GM10266 (cell line): ENCODE data around the gene AQP4.

Experiments
- DNase-seq: peaks from one replicate; pipeline ENCODE4 v3.0.0; 2012; ENCODE audit errors: extremely low spot score
- TF ChIP-seq, protein P1 (sequence below): IDR thresholded peaks from 2 replicates; pipeline ENCODE4 v1.5.1; 2012; ENCODE audit warnings: mild to moderate bottlenecking, low read depth; ENCODE audit not compliant: control insufficient read depth, insufficient read depth; ENCODE audit errors: missing control alignments

AQP4 gene

DNA sequence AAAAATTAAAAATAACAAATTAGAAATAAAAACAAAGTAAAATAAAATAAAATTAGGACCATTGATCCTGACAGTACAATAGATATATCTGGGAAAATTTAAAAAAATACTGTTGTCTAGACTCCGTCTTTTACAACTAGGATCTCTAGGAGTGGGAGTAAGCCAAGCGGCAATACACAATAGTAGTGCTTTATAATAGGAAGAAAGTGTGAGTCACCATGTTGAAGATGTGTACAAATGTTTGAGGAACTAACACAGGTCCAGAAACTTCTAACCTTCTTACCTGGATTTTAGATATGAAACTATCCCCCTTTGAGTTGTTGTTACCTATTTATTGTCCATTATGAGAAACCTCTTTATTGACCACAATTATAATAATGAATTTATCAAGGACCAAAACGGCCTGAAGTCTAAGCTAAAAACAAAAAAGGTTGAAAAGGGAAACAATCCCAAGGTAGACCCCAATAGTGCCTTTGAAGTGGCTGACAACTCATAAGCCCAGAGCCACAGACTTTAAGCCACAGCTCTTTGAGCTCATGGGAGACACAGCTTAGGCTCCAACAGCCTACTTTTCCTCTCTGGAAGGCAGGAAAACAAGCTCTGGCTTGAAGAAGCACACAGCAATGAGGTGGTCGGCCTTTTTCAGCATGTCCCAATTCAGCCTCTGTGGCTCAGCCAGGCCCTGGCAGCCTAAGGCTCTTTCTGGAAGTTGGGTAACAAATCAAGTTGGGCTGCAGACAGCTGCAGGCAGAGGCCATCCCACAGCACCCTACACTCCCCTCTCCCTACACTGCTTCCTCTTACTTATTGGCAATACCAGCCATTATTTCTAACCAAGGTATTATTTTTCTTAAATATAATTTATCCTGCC is 62.9 kb downstream of the AQP4 start:
- no peak for DNase-seq
- TF ChIP-seq, protein P1, sequence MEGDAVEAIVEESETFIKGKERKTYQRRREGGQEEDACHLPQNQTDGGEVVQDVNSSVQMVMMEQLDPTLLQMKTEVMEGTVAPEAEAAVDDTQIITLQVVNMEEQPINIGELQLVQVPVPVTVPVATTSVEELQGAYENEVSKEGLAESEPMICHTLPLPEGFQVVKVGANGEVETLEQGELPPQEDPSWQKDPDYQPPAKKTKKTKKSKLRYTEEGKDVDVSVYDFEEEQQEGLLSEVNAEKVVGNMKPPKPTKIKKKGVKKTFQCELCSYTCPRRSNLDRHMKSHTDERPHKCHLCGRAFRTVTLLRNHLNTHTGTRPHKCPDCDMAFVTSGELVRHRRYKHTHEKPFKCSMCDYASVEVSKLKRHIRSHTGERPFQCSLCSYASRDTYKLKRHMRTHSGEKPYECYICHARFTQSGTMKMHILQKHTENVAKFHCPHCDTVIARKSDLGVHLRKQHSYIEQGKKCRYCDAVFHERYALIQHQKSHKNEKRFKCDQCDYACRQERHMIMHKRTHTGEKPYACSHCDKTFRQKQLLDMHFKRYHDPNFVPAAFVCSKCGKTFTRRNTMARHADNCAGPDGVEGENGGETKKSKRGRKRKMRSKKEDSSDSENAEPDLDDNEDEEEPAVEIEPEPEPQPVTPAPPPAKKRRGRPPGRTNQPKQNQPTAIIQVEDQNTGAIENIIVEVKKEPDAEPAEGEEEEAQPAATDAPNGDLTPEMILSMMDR: no peak
